CD14-positive monocyte (primary cell): ENCODE results near the gene WT1. TPM values are rescaled to one million over a fixed set of nuclear protein-coding genes. Genes with fewer than 3 reads are reported as not detected.

Experiments
- DNase-seq, 3 donors: peaks; one replicate each; pipeline ENCODE4 v3.0.0-alpha.2; 2011 to 2022
- H2AFZ ChIP-seq: 2 replicates; pipeline ENCODE4 v1.6.0; 2012; ENCODE audit warnings: mild to moderate bottlenecking, low read depth, low read length, inconsistent platforms; ENCODE audit not compliant: insufficient read depth, poor library complexity, severe bottlenecking
- H3K27ac ChIP-seq, 2 donors: 1 replicate in 1 of 2; 2 replicates in 1 of 2; pipeline ENCODE4 v1.5.1; 2012 to 2013; ENCODE audit warnings: low read length in 2 of 2, control low read depth in 1 of 2, inconsistent platforms in 1 of 2, low read depth in 1 of 2, mild to moderate bottlenecking in 1 of 2
- H3K27me3 ChIP-seq, 2 donors: one replicate each; pipeline versions ENCODE4 v1.6.0 to v1.6.1; 2011 to 2013; ENCODE audit warnings: low read length in 2 of 2; ENCODE audit not compliant: control insufficient read depth in 2 of 2, insufficient read depth in 2 of 2
- H3K36me3 ChIP-seq, 2 donors: replicated peaks in 1 of 2; 1 replicate in 1 of 2; 2 replicates in 1 of 2; pipeline versions ENCODE4 v1.5.1 to v1.6.1; 2012 to 2013; ENCODE audit warnings: low read length in 2 of 2, control low read depth in 1 of 2, inconsistent platforms in 1 of 2, mild to moderate bottlenecking in 1 of 2; ENCODE audit not compliant: insufficient read depth in 2 of 2, control insufficient read depth in 1 of 2
- H3K4me1 ChIP-seq, 2 donors: 1 replicate in 1 of 2; 2 replicates in 1 of 2; pipeline versions ENCODE4 v1.5.1 to v1.6.1; 2012 to 2013; ENCODE audit warnings: low read length in 2 of 2, control low read depth in 1 of 2, inconsistent platforms in 1 of 2, mild to moderate bottlenecking in 1 of 2, moderate library complexity in 1 of 2; ENCODE audit not compliant: insufficient read depth in 2 of 2, control insufficient read depth in 1 of 2
- H3K4me2 ChIP-seq: replicated peaks from 2 replicates; pipeline ENCODE3; 2012; ENCODE audit warnings: low read length, moderate library complexity, mild to moderate bottlenecking; ENCODE audit not compliant: poor library complexity, severe bottlenecking; ENCODE audit errors: extremely low read depth
- H3K4me3 ChIP-seq, 3 experiments: fragments of 200-600 bp in 1 of 3; sonication (generic) in 1 of 3; replicated peaks in 1 of 3; 1 replicate in 2 of 3; 2 replicates in 1 of 3; pipeline ENCODE4 v1.5.1; 2011 to 2013; ENCODE audit warnings: low read length in 3 of 3, mild to moderate bottlenecking in 3 of 3, control low read depth in 2 of 3, low read depth in 2 of 3, inconsistent platforms in 1 of 3, moderate library complexity in 1 of 3
- H3K79me2 ChIP-seq: 2 replicates; pipeline ENCODE4 v1.6.0; 2012; ENCODE audit warnings: mild to moderate bottlenecking, control low read depth, inconsistent platforms, low read length, moderate library complexity; ENCODE audit not compliant: insufficient read depth
- H3K9ac ChIP-seq: 2 replicates; pipeline ENCODE4 v1.6.0; 2017; ENCODE audit warnings: low read length, mild to moderate bottlenecking; ENCODE audit not compliant: insufficient read depth, poor library complexity, severe bottlenecking
- H3K9me3 ChIP-seq, 2 donors: replicated peaks in 1 of 2; 1 replicate in 1 of 2; 2 replicates in 1 of 2; pipeline versions ENCODE4 v1.5.1 to v1.6.1; 2012 to 2013; ENCODE audit warnings: low read length in 2 of 2, control low read depth in 1 of 2; ENCODE audit not compliant: control insufficient read depth in 1 of 2, insufficient read depth in 1 of 2
- H4K20me1 ChIP-seq: 2 replicates; pipeline ENCODE4 v1.6.0; 2012; ENCODE audit warnings: mild to moderate bottlenecking, low read length, control low read depth, moderate library complexity; ENCODE audit not compliant: insufficient read depth
- H3K27ac Mint-ChIP-seq, 7 donors: one replicate each; pipeline ENCODE4 v1.8.0; 2020; ENCODE audit warnings: mild to moderate bottlenecking in 7 of 7, mixed read lengths in 7 of 7, moderate library complexity in 6 of 7, inconsistent platforms in 2 of 7
- H3K27me3 Mint-ChIP-seq, 3 donors: one replicate each; pipeline ENCODE4 v1.8.0; 2021 to 2022; ENCODE audit warnings: low read depth in 3 of 3, mild to moderate bottlenecking in 3 of 3, mixed read lengths in 3 of 3, moderate library complexity in 3 of 3, inconsistent platforms in 1 of 3
- H3K36me3 Mint-ChIP-seq, 2 donors: one replicate each; pipeline ENCODE4 v1.8.0; 2020; ENCODE audit warnings: mixed read lengths in 2 of 2, inconsistent platforms in 1 of 2, mild to moderate bottlenecking in 1 of 2
- H3K4me1 Mint-ChIP-seq: one replicate; pipeline ENCODE4 v1.8.0; 2020; ENCODE audit warnings: mild to moderate bottlenecking, mixed read lengths
- H3K4me3 Mint-ChIP-seq, 2 donors: one replicate each; pipeline ENCODE4 v1.8.0; 2020; ENCODE audit warnings: mild to moderate bottlenecking in 2 of 2, mixed read lengths in 2 of 2, moderate library complexity in 1 of 2
- H3K9me3 Mint-ChIP-seq, 7 donors: one replicate each; pipeline ENCODE4 v1.8.0; 2020 to 2022; ENCODE audit warnings: mixed read lengths in 7 of 7, mild to moderate bottlenecking in 6 of 7, moderate library complexity in 6 of 7, inconsistent platforms in 2 of 7
- WGBS: methylation state at CpG from one replicate; pipeline ENCODE4 v1.1.5; 2013; ENCODE audit warnings: missing lambda C conversion rate; ENCODE audit not compliant: insufficient coverage; 5-methylcytosine and 5-hydroxymethylcytosine counted together
- intact Hi-C, 2 donors: fragments of 100-400 bp; cut with micrococcal nuclease; formaldehyde crosslinking; loops; one replicate each; pipeline versions ENCODE4 v1.15.0 to v1.15.1; 2023
- polyA plus RNA-seq, 3 donors: library from polyadenylated mRNA; depleted of rRNA in 1 of 3; unstranded in 2 of 3; stranded (reverse) in 1 of 3; fragments of 300-500 nt in 2 of 3; fragments of >200 nt in 1 of 3; fragmentation: Illumina TruSeq in 2 of 3; gene quantifications; 1 replicate in 2 of 3; 2 replicates in 1 of 3; pipeline ENCODE4 v1.2.3, GENCODE V29; 2012 to 2021
- TF ChIP-seq, protein P1 (sequence below): fragments of 200-600 bp; IDR thresholded peaks from one replicate; pipeline ENCODE4 v1.8.0; 2022; ENCODE audit warnings: antibody characterized with exemption, mild to moderate bottlenecking

The WT1 gene
- polyA plus RNA-seq, 3 donors = not detected

DNA sequence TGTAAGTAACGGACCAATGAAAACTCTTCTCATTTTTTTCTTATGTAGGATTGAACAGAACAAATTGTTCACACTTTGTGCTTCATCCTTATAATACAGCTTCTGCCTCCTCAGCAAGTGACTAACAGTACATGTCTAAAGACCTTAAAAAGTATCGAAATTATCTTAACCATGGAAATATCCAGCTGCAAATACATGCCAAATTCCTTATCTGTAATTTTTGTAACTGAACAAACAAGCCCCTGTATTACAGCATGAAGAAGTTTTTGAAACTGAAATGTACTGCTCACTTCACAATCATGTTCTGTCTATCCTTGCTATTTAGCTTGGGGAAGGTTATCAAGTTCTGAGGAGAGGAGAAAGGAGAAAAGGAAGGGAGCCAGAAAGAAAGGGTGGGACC, 20.4 kb downstream of the WT1 start:
- Histone ChIP-seq H3K4me3 (no peak overlapping the region), H3K27ac (no peak overlapping the region), H3K4me1 (no peaks in the 10 kb centered on the region), H3K27me3 (no peaks in the 10 kb centered on the region), H2AFZ (no peak overlapping the region), H3K4me2 (no peak overlapping the region), H4K20me1 (no peaks in the 10 kb centered on the region), H3K36me3 (no peaks in the 10 kb centered on the region), H3K9ac (no peak overlapping the region), H3K9me3 (no peaks in the 10 kb centered on the region), H3K79me2 (no peaks in the 10 kb centered on the region)
- H3K27me3 Mint-ChIP-seq = peaks cover 4 to 10% (median 5%) of the 10 kb centered on the region in 3 donors
- H3K36me3 Mint-ChIP-seq = no peaks in the 10 kb centered on the region
- intact Hi-C loops = no loop called here
- H3K27ac Mint-ChIP-seq = no peak overlapping the region
- TF ChIP-seq, protein P1, sequence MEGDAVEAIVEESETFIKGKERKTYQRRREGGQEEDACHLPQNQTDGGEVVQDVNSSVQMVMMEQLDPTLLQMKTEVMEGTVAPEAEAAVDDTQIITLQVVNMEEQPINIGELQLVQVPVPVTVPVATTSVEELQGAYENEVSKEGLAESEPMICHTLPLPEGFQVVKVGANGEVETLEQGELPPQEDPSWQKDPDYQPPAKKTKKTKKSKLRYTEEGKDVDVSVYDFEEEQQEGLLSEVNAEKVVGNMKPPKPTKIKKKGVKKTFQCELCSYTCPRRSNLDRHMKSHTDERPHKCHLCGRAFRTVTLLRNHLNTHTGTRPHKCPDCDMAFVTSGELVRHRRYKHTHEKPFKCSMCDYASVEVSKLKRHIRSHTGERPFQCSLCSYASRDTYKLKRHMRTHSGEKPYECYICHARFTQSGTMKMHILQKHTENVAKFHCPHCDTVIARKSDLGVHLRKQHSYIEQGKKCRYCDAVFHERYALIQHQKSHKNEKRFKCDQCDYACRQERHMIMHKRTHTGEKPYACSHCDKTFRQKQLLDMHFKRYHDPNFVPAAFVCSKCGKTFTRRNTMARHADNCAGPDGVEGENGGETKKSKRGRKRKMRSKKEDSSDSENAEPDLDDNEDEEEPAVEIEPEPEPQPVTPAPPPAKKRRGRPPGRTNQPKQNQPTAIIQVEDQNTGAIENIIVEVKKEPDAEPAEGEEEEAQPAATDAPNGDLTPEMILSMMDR = no peak
- H3K4me3 Mint-ChIP-seq = no peak overlapping the region
- H3K9me3 Mint-ChIP-seq = no peaks in the 10 kb centered on the region
- no peak for DNase-seq
- no peaks in the 10 kb centered on the region for H3K4me1 Mint-ChIP-seq
- no CpG with 5 or more reads among the region's 2 CpGs for WGBS

DNA sequence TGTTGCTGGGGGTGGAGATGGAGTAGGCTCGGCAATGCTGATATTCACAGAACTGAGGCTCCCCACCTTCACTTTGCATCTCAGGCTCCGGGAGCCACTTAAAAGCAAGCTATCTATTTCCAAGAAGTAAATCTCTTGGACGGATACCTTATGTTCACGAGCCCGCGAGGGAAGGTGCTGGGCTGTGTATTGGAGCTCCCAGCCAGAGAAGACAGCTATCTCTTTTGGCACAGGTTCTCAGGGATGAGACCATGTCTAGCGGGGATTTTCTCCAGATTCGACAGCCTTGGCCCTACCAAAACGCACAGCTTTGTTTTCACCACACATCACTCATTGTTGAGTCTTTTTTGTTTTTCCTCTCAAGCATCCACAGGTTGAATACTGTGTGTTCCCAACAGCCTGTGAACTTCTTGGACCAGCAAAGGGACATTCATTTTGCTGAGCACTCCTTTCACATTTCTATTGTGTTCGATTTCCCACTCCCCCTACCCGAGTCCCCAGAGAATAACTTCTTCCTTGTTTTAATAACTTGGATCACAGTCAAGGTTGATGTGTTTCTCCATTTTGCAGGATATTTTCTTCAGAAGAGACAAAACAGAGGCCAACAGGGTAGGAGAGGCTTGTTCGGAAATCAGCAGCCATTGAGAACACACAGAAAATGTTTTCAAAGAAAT, 23.3 kb downstream of the WT1 start:
- H3K27ac Mint-ChIP-seq = no peak overlapping the region
- H3K4me3 ChIP-seq = no peak overlapping the region
- H3K4me3 Mint-ChIP-seq = no peak overlapping the region
- H3K9ac ChIP-seq = no peak overlapping the region
- intact Hi-C loops = no loop called here
- H3K4me1 ChIP-seq = no peaks in the 10 kb centered on the region
- no peaks in the 10 kb centered on the region for H4K20me1 ChIP-seq
- H3K79me2 ChIP-seq = no peaks in the 10 kb centered on the region
- no peaks in the 10 kb centered on the region for H3K9me3 Mint-ChIP-seq
- no peaks in the 10 kb centered on the region for H3K36me3 Mint-ChIP-seq
- H3K4me2 ChIP-seq = no peak overlapping the region
- H3K4me1 Mint-ChIP-seq = no peaks in the 10 kb centered on the region
- TF ChIP-seq, protein P1 = no peak
- H3K9me3 ChIP-seq = no peaks in the 10 kb centered on the region
- H3K27ac ChIP-seq = no peak overlapping the region
- H3K27me3 Mint-ChIP-seq = peaks cover 1 to 7% (median 5%) of the 10 kb centered on the region in 3 donors
- no peaks in the 10 kb centered on the region for H3K27me3 ChIP-seq
- WGBS = 100% methylated on average over 8 of the region's 12 CpGs
- no peak for DNase-seq
- H2AFZ ChIP-seq = no peak overlapping the region
- no peaks in the 10 kb centered on the region for H3K36me3 ChIP-seq
